ENCODE data around the gene ENOX1.

The ENOX1 gene

DNA sequence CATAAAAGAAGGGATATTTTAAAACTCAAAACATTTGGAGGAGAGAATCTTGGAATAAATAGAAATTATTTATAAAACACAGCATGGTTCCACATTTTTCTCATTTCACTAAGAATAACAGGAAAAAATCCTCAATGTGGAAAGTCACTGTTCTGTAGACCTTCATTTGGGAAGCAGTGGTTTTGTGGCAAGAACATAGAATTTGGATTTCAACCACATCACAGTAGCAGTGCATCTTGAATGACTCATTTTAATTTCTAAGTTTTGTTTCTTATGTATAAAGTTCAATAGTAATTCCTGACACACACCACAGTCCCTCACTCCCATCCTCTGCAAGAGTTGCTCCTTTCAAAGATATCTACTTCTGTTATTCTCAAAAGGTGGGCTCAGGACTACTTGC lies 264.0 kb downstream of the ENOX1 start:
- no peak for TF ChIP-seq CTCF (conservative IDR thresholded peaks at IDR 0.05; ENCODE audit: low read length)
- H3K4me3 ChIP-seq (ENCODE audit: low read length): no peak overlapping the region
- DNase-seq (ENCODE audit: low read depth): peak; percentile 87

GRCh38 chr13:43520351-43520750 lies 266.4 kb downstream of the ENOX1 start:
- TF ChIP-seq CTCF (conservative IDR thresholded peaks at IDR 0.05; ENCODE audit: low read length): no peak
- H3K4me3 ChIP-seq (ENCODE audit: low read length): no peak overlapping the region
- no peak for DNase-seq (ENCODE audit: low read depth)

DNA sequence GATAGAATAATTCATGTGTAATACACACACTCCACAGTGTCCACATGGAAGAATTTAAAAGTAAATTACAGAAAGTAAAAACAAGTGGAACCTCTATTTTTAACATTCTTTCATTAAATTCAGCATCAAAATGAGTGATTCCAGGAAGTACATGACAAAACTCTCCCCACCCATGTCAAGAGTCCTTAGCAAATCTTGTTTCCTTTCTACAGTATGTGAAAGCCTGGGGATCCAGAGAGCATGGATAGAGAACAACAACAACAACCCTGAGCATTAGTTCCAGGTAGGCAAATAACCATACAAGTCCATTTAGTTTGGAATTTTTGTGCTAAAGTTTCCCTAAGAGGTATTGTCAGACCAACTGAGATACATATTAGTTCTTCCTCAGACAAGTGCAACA lies 267.9 kb downstream of the ENOX1 start:
- no peak overlapping the region for H3K4me3 ChIP-seq (ENCODE audit: low read length)
- DNase-seq (ENCODE audit: low read depth): no peak
- TF ChIP-seq CTCF (conservative IDR thresholded peaks at IDR 0.05; ENCODE audit: low read length): no peak

DNA sequence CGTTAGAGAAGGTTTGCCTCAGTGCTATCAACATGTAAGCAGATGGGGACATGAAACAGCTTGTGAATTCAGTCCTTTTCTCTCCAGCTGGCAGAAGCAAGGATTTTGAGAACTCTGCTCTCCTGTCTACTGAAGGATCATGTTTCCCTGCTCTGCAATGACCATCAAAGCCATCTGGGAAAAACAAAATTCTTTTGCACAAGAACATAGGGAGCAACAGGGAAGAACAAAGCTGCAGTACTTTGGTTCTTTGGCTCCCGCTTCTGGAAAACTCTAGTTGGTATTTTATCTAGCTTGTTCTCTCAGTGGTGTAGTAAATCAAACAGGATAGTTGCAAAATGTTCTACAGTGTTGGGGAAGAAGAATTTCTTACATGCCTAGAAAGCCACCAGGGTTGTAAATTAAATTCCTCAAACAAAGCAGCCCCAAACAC lies 270.4 kb downstream of the ENOX1 start:
- DNase-seq (ENCODE audit: low read depth): peak; percentile 98
- TF ChIP-seq CTCF (conservative IDR thresholded peaks at IDR 0.05; ENCODE audit: low read length): 0 out of 2 replicates have a peak, but pooled peaks have one; percentile 7
- no peak overlapping the region for H3K4me3 ChIP-seq (ENCODE audit: low read length)

DNA sequence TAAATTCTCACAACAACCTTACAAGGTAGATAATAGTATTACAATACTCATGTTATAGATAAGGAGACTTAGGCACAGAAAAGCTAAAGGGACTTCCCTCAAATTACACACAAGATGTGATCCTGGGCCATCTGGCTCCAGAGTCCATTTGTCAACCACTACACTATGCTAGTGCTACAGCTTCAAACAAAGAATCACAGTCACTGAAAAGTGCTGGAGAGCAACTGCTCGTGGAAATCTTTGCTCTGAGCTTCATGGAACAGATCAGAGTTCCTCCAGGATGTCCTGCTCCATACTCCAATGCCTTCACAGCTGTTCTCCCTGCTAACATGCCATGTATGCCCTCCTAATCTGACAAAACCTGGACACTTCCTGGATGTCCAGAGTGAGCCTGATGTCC lies 271.2 kb downstream of the ENOX1 start:
- H3K4me3 ChIP-seq (ENCODE audit: low read length): no peak overlapping the region
- DNase-seq (ENCODE audit: low read depth): no peak
- TF ChIP-seq CTCF (conservative IDR thresholded peaks at IDR 0.05; ENCODE audit: low read length): no peak

- no peak for TF ChIP-seq CTCF (conservative IDR thresholded peaks at IDR 0.05; ENCODE audit: low read length)
Measured at GRCh38 chr13:43514311-43514710, 272.5 kb downstream of the ENOX1 start.

DNA sequence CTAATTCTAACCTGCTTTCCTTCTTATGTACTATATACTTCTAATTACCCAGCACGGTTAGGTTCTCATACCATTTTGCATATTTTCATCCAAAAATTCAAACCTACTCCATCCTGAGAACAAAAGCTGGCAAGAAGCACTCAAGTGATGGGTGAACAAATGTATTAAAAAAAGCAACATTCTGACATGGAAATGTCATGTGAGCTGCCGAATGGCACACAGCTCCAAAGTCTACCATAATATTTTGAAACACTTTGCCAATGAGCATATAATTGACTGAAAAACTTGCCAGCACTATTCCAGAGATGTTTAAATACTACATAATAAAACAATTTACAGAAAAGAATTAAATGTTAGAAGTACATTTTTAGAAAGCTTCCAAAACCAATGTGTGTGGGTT lies 274.6 kb downstream of the ENOX1 start:
- no peak for TF ChIP-seq CTCF (conservative IDR thresholded peaks at IDR 0.05; ENCODE audit: low read length)
- DNase-seq (ENCODE audit: low read depth): no peak
- no peak overlapping the region for H3K4me3 ChIP-seq (ENCODE audit: low read length)

More at GRCh38 chr13:43514311-43514710, 272.5 kb downstream of the ENOX1 start:
- no peak for DNase-seq (ENCODE audit: low read depth)
- no peak overlapping the region for H3K4me3 ChIP-seq (ENCODE audit: low read length)
